Brain pericyte (primary cell): ENCODE measurements around the gene KCTD20.
"Not testable (repeated sequence)": the region's sequence is repeated elsewhere in the genome, so short reads cannot be mapped to it uniquely, and the experiment has no call there.

Experiments used
- DNase-seq: peaks from one replicate; pipeline ENCODE4 v3.0.0-alpha.2; 2012; ENCODE audit warnings: low read depth, low spot score

KCTD20 gene

GRCh38 chr6:36443471-36444428 lies 950 bp downstream of the KCTD20 start:
- no peak for DNase-seq

GRCh38 chr6:36444470-36444869 lies 1.7 kb downstream of the KCTD20 start:
- no peak for DNase-seq

DNA sequence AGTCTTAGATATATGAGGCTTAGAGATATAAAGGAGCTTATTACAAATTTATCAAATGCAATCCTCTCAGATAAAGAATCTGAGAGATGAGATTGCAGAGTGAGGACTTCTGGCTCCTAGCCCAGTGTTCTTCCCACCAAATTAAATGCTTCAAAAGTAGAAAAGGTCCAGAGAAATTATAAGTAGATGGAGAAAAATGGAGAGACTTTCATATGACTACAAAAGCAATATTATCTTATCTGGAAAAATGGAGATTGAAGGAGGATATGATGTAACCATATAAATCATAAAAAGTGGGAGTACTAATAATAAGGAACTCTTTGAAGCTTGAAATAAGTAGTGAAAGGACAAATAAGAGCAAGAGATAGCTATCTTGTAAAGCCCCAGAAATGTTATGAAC lies 2.8 kb downstream of the KCTD20 start:
- DNase-seq: no peak

- DNase-seq: not testable (repeated sequence)
These were observed 6.4 kb downstream of the KCTD20 start for GRCh38 chr6:36449173-36449572.

- DNase-seq: not testable (repeated sequence)
These were observed 10.1 kb downstream of the KCTD20 start for GRCh38 chr6:36452897-36453296.

- no peak for DNase-seq
These were observed 12.8 kb downstream of the KCTD20 start for GRCh38 chr6:36455486-36456027.

GRCh38 chr6:36459501-36459900 lies 16.7 kb downstream of the KCTD20 start:
- no peak for DNase-seq

DNA sequence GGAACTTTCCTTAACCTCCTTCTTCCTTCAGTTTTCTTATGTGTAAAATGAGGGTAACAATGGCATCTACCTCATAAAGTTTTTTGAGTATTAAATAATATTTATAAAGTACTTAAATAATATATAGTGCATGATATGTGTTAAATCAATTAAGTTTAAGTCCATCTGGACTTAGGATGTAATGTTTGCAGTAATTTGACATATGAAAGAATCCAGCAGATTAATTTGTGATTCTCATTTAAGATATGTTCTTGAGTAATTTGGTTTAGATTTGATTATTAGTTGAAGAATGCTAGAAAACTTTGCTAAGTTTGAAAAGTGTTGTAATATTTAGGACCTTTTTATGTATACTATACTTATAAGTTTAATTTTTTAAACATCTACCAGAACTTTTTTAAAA lies 18.1 kb downstream of the KCTD20 start:
- DNase-seq: no peak

- no peak for DNase-seq
These were observed 18.8 kb downstream of the KCTD20 start for GRCh38 chr6:36461646-36462045.

DNA sequence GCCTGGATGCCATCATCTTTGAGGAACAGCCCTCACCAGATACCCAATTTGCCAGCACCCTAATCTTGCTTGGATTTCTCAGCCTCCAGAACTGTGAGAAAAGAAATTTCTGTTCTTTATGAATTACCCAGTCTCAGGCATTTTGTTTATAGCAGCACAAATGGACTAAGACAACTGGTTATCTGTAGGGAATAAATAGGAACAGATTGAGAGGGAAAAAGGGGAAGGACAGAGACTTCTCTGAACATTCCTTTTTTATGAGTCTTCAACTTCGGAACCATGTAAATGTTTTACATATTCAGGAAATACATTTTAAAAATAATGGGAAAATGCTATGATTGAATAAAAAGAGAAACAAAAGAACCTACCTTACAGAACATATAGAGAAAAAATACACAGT lies 20.9 kb downstream of the KCTD20 start:
- DNase-seq: no peak

- DNase-seq: no peak
These were observed 21.4 kb downstream of the KCTD20 start for GRCh38 chr6:36464233-36464632.

DNA sequence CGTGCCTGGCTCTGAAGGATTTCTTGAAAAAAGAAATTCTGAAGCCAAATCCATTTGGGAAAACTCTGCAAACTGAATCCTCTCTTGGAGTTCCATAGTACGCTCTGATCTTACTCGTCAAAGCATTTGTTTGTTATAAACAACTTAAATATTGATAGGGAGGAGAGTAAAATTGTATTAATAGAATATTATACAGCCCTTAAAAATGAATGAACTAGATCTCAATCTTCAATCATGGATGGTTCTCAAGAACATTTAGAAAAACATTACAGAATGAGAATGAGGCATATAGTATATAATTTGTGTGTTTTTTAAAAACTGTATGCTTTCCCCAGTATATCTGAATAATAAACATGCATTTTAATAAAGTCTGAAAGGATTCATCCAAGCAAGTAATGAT lies 24.8 kb downstream of the KCTD20 start:
- no peak for DNase-seq

DNA sequence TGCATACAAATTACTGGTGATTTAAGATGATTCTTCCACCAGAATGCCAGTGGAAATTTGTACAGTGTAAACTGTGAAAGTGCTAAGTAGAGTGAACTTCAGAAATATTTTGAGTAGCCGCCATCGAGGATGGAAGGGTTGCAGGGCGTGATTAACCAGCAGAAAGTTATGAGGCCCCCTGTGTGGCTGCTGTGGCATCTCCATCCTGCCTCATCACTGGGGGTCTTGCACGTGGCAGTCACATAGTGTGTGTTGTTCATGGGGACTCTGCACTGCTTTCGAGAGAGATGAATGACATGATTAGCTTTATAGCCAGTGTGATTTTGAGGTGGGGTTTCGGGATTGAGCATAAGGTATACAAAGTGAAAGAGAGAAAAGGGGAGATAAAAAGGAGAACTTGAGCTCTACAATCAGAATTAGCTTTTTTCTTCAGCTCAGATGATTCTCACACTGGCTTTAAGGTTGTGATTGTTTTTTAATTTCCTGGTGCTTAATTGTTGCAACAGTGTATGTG lies 26.4 kb downstream of the KCTD20 start:
- DNase-seq: no peak

- DNase-seq: no peak
These were observed 27.1 kb downstream of the KCTD20 start for GRCh38 chr6:36469946-36470345.

DNA sequence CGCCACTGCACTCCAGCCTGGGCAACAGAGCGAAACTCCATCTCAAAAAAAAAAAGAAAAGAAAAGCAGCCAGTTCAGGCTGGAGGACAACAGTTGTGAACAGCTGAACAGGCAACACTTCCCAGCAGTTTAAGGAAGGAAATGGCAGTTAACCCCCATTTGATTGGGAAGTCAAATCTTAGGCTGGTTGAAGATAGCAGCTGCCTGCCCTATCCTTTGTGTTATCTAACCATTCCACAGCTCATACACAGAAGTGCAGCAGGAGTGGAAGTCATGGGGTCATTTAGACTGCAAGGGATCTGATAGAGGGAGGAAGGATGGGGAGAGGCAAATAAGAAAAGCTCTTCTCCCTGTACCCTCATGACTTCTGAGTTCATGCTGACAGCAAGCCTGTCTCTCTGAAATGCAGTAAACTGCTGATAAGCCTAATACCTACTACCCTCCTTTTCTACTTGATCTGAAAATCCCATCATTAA lies 35.3 kb downstream of the KCTD20 start:
- DNase-seq: no peak

DNA sequence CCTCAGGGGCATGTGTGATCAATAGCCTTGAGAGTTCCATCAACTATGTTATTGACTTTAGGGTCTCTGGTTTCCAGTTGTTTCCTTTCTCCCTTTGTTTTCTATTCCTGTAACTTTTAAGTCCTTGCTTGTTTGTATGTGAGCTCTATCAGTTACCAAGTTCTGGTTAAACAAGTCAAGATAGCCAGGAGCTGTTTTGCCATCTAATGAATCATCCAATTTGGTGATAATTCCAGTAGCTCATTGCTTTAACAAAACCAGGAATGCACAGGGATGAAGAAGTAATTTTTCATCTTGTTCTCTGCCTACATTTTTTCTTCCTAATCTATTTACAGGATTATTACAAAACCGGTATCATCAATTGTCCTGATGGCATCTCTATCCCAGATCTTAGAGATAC lies 36.5 kb downstream of the KCTD20 start:
- no peak for DNase-seq

GRCh38 chr6:36483326-36483725 lies 40.5 kb downstream of the KCTD20 start:
- not testable (repeated sequence) for DNase-seq

DNA sequence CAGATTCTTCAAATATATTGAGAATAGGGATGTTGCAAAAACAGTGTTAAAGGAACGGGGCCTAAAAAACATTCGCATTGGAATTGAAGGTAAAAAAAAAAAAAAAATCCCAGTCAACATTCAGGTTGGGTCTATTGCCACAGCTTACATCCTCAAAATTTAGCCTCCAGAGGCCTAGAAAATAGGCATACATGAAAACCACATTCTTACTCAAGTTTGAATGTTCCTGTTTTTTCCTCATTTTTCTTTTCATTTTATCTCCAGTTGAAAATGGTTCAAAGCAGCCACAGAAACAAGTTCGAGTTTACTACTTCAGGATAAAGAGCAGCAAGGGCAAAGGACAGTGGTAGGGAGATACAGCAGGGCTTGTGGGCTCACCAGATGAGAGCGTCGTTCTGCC lies 41.9 kb downstream of the KCTD20 start:
- no peak for DNase-seq

- DNase-seq: no peak
These were observed 44.9 kb downstream of the KCTD20 start for GRCh38 chr6:36487698-36488097.

DNA sequence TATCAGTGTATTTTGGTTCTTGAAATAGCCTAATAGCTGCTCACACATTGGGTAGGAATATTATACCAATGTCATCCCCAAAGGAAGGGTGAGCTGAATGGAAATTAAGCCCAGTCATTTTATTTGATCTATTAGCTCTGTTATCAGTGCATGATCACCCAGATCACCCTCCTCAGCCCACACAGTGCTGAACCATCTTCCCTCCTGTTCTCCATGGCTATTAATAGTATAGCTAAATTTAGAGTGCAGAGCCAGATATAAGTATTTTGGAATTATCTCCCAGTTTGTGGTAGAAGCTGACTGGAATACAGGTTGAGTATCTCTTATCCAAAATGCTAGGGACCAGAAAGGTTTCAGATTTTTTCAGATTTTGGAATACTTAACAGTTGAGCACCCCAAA lies 45.4 kb downstream of the KCTD20 start:
- no peak for DNase-seq

GRCh38 chr6:36489426-36489825 lies 46.6 kb downstream of the KCTD20 start:
- DNase-seq: no peak

GRCh38 chr6:36491378-36491965 lies 48.7 kb downstream of the KCTD20 start:
- no peak for DNase-seq
